Measurements from ENCODE around the gene CCDC57. TPM values are rescaled to one million over a fixed set of nuclear protein-coding genes. Genes with fewer than 3 reads are reported as not detected.
"Not testable (repeated sequence)": the region's sequence is repeated elsewhere in the genome, so short reads cannot be mapped to it uniquely, and the experiment has no call there.

The CCDC57 gene
- total and polyA plus RNA-seq, 2 experiments from 2014 or later = 15.7 to 29.8 TPM

- no peaks in the 10 kb centered on the region for H3K4me1 ChIP-seq (ENCODE audit: insufficient read depth)
- H4K20me1 ChIP-seq (ENCODE audit: insufficient read depth, poor library complexity, severe bottlenecking) = no peaks in the 10 kb centered on the region
- H3K36me3 ChIP-seq (replicated peaks; ENCODE audit: insufficient read depth, low read depth) = no peaks in the 10 kb centered on the region
- no peaks in the 10 kb centered on the region for H3K79me2 ChIP-seq
- H3K9me2 ChIP-seq (replicated peaks; ENCODE audit: insufficient read depth) = no peaks in the 10 kb centered on the region
- no peak overlapping the region for H2AFZ ChIP-seq
- H3K4me2 ChIP-seq = no peak overlapping the region
- H3K4me3 ChIP-seq = no peak overlapping the region
- no peak for DNase-seq (ENCODE audit: low spot score)
- no peak overlapping the region for H3K27ac ChIP-seq
- no peaks in the 10 kb centered on the region for H3K9me3 ChIP-seq (ENCODE audit: low read depth)
- WGBS (ENCODE audit: low lambda C conversion rate, missing lambda C conversion rate) = 98% methylated on average over 8 of the region's 8 CpGs
- no peak for TF ChIP-seq CTCF (IDR thresholded peaks at IDR 0.05; ENCODE audit: poor library complexity)
- no peak for TF ChIP-seq EZH2phosphoT487 (IDR thresholded peaks at IDR 0.05; ENCODE audit: low read depth, severe bottlenecking, unreplicated experiment)
- no peak for TF ChIP-seq EZH2 (IDR thresholded peaks at IDR 0.05; ENCODE audit: borderline replicate concordance)
- no peaks in the 10 kb centered on the region for H3K27me3 ChIP-seq
These were observed 69.3 kb downstream of the CCDC57 start for GRCh38 chr17:82143333-82143732.

DNA sequence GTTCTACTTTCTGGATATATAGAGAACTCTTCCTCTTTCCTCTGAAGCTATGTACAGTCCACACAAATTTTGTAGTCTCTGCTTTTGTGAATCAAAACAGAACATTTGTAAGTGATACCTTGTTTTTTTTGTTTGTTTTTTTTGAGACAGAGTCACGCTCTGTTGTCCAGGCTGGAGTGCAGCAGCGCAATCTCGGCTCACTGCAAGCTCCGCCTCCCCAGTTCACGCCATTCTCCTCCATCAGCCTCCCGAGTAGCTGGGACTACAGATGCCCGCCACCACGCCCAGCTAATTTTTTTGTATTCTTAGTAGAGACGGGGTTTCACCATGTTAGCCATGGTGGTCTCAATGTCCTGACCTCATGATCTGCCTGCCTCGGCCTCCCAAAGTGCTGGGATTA, 72.7 kb downstream of the CCDC57 start:
- not testable (repeated sequence) for H3K9me3 ChIP-seq (ENCODE audit: low read depth); DNase-seq (ENCODE audit: low spot score); H3K27me3 ChIP-seq; H3K4me2 ChIP-seq; H3K4me1 ChIP-seq (ENCODE audit: insufficient read depth); H3K27ac ChIP-seq; H2AFZ ChIP-seq; H3K79me2 ChIP-seq; H3K36me3 ChIP-seq (replicated peaks; ENCODE audit: insufficient read depth, low read depth); H4K20me1 ChIP-seq (ENCODE audit: insufficient read depth, poor library complexity, severe bottlenecking); H3K9me2 ChIP-seq (replicated peaks; ENCODE audit: insufficient read depth); H3K4me3 ChIP-seq
- WGBS (ENCODE audit: low lambda C conversion rate, missing lambda C conversion rate) = 92% methylated on average over 10 of the region's 10 CpGs

DNA sequence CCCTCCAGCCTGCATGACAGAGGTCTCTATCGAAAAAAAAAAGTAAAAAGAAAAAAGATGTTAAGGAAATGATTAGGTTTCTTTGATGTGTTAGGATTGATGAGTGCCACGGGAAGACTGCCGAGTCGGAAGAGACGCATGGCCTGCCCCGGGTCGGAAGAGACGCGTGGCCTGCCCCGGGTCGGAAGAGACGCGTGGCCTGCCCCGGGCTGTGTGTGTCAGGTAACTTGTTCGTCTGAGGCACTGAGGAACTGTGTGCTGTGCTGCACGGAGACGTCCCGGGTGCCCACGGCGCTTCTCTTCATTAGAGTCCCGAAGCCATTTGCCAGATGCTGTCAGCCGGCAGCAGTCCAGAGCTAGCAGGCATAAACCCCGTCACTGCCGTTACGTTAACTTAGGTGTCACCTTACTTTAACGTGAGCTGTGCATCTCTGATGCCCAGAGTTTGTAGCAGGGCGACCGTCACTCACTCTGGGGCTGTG, 74.1 kb downstream of the CCDC57 start:
- Histone ChIP-seq H4K20me1 (ENCODE audit: insufficient read depth, poor library complexity, severe bottlenecking) (no peaks in the 10 kb centered on the region), H3K36me3 (replicated peaks; ENCODE audit: insufficient read depth, low read depth) (no peaks in the 10 kb centered on the region), H3K27ac (no peak overlapping the region), H3K4me3 (no peak overlapping the region), H2AFZ (no peak overlapping the region), H3K79me2 (no peaks in the 10 kb centered on the region), H3K9me3 (ENCODE audit: low read depth) (no peaks in the 10 kb centered on the region), H3K4me1 (ENCODE audit: insufficient read depth) (no peaks in the 10 kb centered on the region), H3K4me2 (no peak overlapping the region), H3K9me2 (replicated peaks; ENCODE audit: insufficient read depth) (no peaks in the 10 kb centered on the region), H3K27me3 (no peaks in the 10 kb centered on the region)
- no peak for DNase-seq (ENCODE audit: low spot score)
- TF ChIP-seq EZH2phosphoT487 (IDR thresholded peaks at IDR 0.05; ENCODE audit: low read depth, severe bottlenecking, unreplicated experiment) = no peak
- TF ChIP-seq CTCF (IDR thresholded peaks at IDR 0.05; ENCODE audit: poor library complexity) = no peak
- no peak for TF ChIP-seq EZH2 (IDR thresholded peaks at IDR 0.05; ENCODE audit: borderline replicate concordance)
- WGBS (ENCODE audit: low lambda C conversion rate, missing lambda C conversion rate) = 90% methylated on average over 28 of the region's 28 CpGs

GRCh38 chr17:82134101-82134500, 78.5 kb downstream of the CCDC57 start:
- peak overlapping the region; percentile 88 for H3K27ac ChIP-seq
- H3K4me1 ChIP-seq (ENCODE audit: insufficient read depth) = no peaks in the 10 kb centered on the region
- no peaks in the 10 kb centered on the region for H3K9me2 ChIP-seq (replicated peaks; ENCODE audit: insufficient read depth)
- no peaks in the 10 kb centered on the region for H3K36me3 ChIP-seq (replicated peaks; ENCODE audit: insufficient read depth, low read depth)
- H3K9me3 ChIP-seq (ENCODE audit: low read depth) = no peaks in the 10 kb centered on the region
- TF ChIP-seq CTCF (IDR thresholded peaks at IDR 0.05; ENCODE audit: poor library complexity) = no peak
- no peak for TF ChIP-seq EZH2phosphoT487 (IDR thresholded peaks at IDR 0.05; ENCODE audit: low read depth, severe bottlenecking, unreplicated experiment)
- no peak for TF ChIP-seq EZH2 (IDR thresholded peaks at IDR 0.05; ENCODE audit: borderline replicate concordance)
- DNase-seq (ENCODE audit: low spot score) = peak; percentile 49
- H3K27me3 ChIP-seq = no peaks in the 10 kb centered on the region
- WGBS (ENCODE audit: low lambda C conversion rate, missing lambda C conversion rate) = 75% methylated on average over 11 of the region's 11 CpGs
- H2AFZ ChIP-seq = no peak overlapping the region
- H3K4me2 ChIP-seq = peak overlapping the region; percentile 18
- no peaks in the 10 kb centered on the region for H3K79me2 ChIP-seq
- no peak overlapping the region for H3K4me3 ChIP-seq
- H4K20me1 ChIP-seq (ENCODE audit: insufficient read depth, poor library complexity, severe bottlenecking) = no peaks in the 10 kb centered on the region

- not testable (repeated sequence) for H3K79me2 ChIP-seq; H2AFZ ChIP-seq; H3K36me3 ChIP-seq (replicated peaks; ENCODE audit: insufficient read depth, low read depth); H3K9me2 ChIP-seq (replicated peaks; ENCODE audit: insufficient read depth); H3K9me3 ChIP-seq (ENCODE audit: low read depth); H3K27me3 ChIP-seq; H3K4me1 ChIP-seq (ENCODE audit: insufficient read depth); H3K4me3 ChIP-seq; H4K20me1 ChIP-seq (ENCODE audit: insufficient read depth, poor library complexity, severe bottlenecking)
- H3K4me2 ChIP-seq = peak overlapping the region; percentile 18
- WGBS (ENCODE audit: low lambda C conversion rate, missing lambda C conversion rate) = 71% methylated on average over 8 of the region's 8 CpGs
- peak; percentile 46 for DNase-seq (ENCODE audit: low spot score)
- H3K27ac ChIP-seq = peak overlapping the region; percentile 88
These were observed 79.3 kb downstream of the CCDC57 start for GRCh38 chr17:82133166-82133953.

Data from hepatocyte (in vitro differentiated cells).